Transverse colon (tissue), 4 donors: ENCODE data around the gene BLM.

Experiments
- EP300 ChIP-seq: sonication (generic); formaldehyde crosslinking; IDR thresholded peaks from one replicate; pipeline ENCODE4 v1.6.1; 2017; ENCODE audit warnings: antibody characterized with exemption, low read depth
- POLR2A ChIP-seq: fragments of 450-650 bp; IDR thresholded peaks from one replicate; pipeline ENCODE4 v1.6.1; 2016; ENCODE audit warnings: antibody characterized with exemption, mild to moderate bottlenecking, moderate library complexity
- POLR2AphosphoS5 ChIP-seq, 3 donors: sonication (generic); formaldehyde crosslinking; IDR thresholded peaks; one replicate each; pipeline ENCODE4 v1.6.1; 2016; ENCODE audit warnings: antibody characterized with exemption in 3 of 3
- TF ChIP-seq, protein P1 (sequence below), 5 experiments: fragments of 200-600 bp in 3 of 5; fragments of 450-650 bp in 2 of 5; sonication (generic) in 3 of 5; IDR thresholded peaks; 1 replicate in 2 of 5; 2 replicates in 3 of 5; pipeline ENCODE4 v1.5.1; 2016 to 2017; ENCODE audit warnings: antibody characterized with exemption in 5 of 5, inconsistent platforms in 3 of 5, mild to moderate bottlenecking in 2 of 5, moderate library complexity in 1 of 5

DNA sequence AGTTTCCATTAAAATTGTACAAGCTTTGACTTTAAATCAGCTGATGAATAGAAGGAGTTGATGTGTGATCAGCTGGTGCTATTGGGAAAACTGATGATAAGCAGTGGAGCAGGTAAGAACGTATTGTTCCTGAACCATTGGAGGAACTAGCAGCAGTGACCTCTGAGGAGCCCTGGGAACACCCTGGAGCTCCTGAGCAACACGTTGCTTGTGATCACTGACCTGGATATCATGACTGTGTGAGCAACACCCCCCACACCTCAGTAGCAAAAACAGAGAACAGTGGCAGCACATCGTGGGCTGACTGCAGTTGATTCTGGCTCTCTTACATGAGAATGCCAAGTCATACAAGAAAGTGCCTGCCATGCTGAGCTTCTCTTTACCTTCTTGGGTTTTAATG is 72.9 kb downstream of the BLM start:
- no peak for TF ChIP-seq POLR2AphosphoS5 (IDR thresholded peaks at IDR 0.05)
- TF ChIP-seq, protein P1, sequence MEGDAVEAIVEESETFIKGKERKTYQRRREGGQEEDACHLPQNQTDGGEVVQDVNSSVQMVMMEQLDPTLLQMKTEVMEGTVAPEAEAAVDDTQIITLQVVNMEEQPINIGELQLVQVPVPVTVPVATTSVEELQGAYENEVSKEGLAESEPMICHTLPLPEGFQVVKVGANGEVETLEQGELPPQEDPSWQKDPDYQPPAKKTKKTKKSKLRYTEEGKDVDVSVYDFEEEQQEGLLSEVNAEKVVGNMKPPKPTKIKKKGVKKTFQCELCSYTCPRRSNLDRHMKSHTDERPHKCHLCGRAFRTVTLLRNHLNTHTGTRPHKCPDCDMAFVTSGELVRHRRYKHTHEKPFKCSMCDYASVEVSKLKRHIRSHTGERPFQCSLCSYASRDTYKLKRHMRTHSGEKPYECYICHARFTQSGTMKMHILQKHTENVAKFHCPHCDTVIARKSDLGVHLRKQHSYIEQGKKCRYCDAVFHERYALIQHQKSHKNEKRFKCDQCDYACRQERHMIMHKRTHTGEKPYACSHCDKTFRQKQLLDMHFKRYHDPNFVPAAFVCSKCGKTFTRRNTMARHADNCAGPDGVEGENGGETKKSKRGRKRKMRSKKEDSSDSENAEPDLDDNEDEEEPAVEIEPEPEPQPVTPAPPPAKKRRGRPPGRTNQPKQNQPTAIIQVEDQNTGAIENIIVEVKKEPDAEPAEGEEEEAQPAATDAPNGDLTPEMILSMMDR (IDR thresholded peaks at IDR 0.05), result no peak
- TF ChIP-seq POLR2A, result no peak
- TF ChIP-seq EP300, result no peak
